CD14-positive monocyte (primary cell): ENCODE data around the gene STX8. TPM values are rescaled to one million over a fixed set of nuclear protein-coding genes. Genes with fewer than 3 reads are reported as not detected.

Source experiments
- DNase-seq, 3 donors: peaks; one replicate each; pipeline ENCODE4 v3.0.0-alpha.2; 2011 to 2022
- H2AFZ ChIP-seq: 2 replicates; pipeline ENCODE4 v1.6.0; 2012; ENCODE audit warnings: mild to moderate bottlenecking, low read depth, low read length, inconsistent platforms; ENCODE audit not compliant: insufficient read depth, poor library complexity, severe bottlenecking
- H3K27ac ChIP-seq, 2 donors: 1 replicate in 1 of 2; 2 replicates in 1 of 2; pipeline ENCODE4 v1.5.1; 2012 to 2013; ENCODE audit warnings: low read length in 2 of 2, control low read depth in 1 of 2, inconsistent platforms in 1 of 2, low read depth in 1 of 2, mild to moderate bottlenecking in 1 of 2
- H3K27me3 ChIP-seq, 2 donors: one replicate each; pipeline versions ENCODE4 v1.6.0 to v1.6.1; 2011 to 2013; ENCODE audit warnings: low read length in 2 of 2; ENCODE audit not compliant: control insufficient read depth in 2 of 2, insufficient read depth in 2 of 2
- H3K36me3 ChIP-seq, 2 donors: replicated peaks in 1 of 2; 1 replicate in 1 of 2; 2 replicates in 1 of 2; pipeline versions ENCODE4 v1.5.1 to v1.6.1; 2012 to 2013; ENCODE audit warnings: low read length in 2 of 2, control low read depth in 1 of 2, inconsistent platforms in 1 of 2, mild to moderate bottlenecking in 1 of 2; ENCODE audit not compliant: insufficient read depth in 2 of 2, control insufficient read depth in 1 of 2
- H3K4me1 ChIP-seq, 2 donors: 1 replicate in 1 of 2; 2 replicates in 1 of 2; pipeline versions ENCODE4 v1.5.1 to v1.6.1; 2012 to 2013; ENCODE audit warnings: low read length in 2 of 2, control low read depth in 1 of 2, inconsistent platforms in 1 of 2, mild to moderate bottlenecking in 1 of 2, moderate library complexity in 1 of 2; ENCODE audit not compliant: insufficient read depth in 2 of 2, control insufficient read depth in 1 of 2
- H3K4me2 ChIP-seq: replicated peaks from 2 replicates; pipeline ENCODE3; 2012; ENCODE audit warnings: low read length, moderate library complexity, mild to moderate bottlenecking; ENCODE audit not compliant: poor library complexity, severe bottlenecking; ENCODE audit errors: extremely low read depth
- H3K4me3 ChIP-seq, 3 experiments: fragments of 200-600 bp in 1 of 3; sonication (generic) in 1 of 3; replicated peaks in 1 of 3; 1 replicate in 2 of 3; 2 replicates in 1 of 3; pipeline ENCODE4 v1.5.1; 2011 to 2013; ENCODE audit warnings: low read length in 3 of 3, mild to moderate bottlenecking in 3 of 3, control low read depth in 2 of 3, low read depth in 2 of 3, inconsistent platforms in 1 of 3, moderate library complexity in 1 of 3
- H3K79me2 ChIP-seq: 2 replicates; pipeline ENCODE4 v1.6.0; 2012; ENCODE audit warnings: mild to moderate bottlenecking, control low read depth, inconsistent platforms, low read length, moderate library complexity; ENCODE audit not compliant: insufficient read depth
- H3K9ac ChIP-seq: 2 replicates; pipeline ENCODE4 v1.6.0; 2017; ENCODE audit warnings: low read length, mild to moderate bottlenecking; ENCODE audit not compliant: insufficient read depth, poor library complexity, severe bottlenecking
- H3K9me3 ChIP-seq, 2 donors: replicated peaks in 1 of 2; 1 replicate in 1 of 2; 2 replicates in 1 of 2; pipeline versions ENCODE4 v1.5.1 to v1.6.1; 2012 to 2013; ENCODE audit warnings: low read length in 2 of 2, control low read depth in 1 of 2; ENCODE audit not compliant: control insufficient read depth in 1 of 2, insufficient read depth in 1 of 2
- H4K20me1 ChIP-seq: 2 replicates; pipeline ENCODE4 v1.6.0; 2012; ENCODE audit warnings: mild to moderate bottlenecking, low read length, control low read depth, moderate library complexity; ENCODE audit not compliant: insufficient read depth
- H3K27ac Mint-ChIP-seq, 7 donors: one replicate each; pipeline ENCODE4 v1.8.0; 2020; ENCODE audit warnings: mild to moderate bottlenecking in 7 of 7, mixed read lengths in 7 of 7, moderate library complexity in 6 of 7, inconsistent platforms in 2 of 7
- H3K27me3 Mint-ChIP-seq, 3 donors: one replicate each; pipeline ENCODE4 v1.8.0; 2021 to 2022; ENCODE audit warnings: low read depth in 3 of 3, mild to moderate bottlenecking in 3 of 3, mixed read lengths in 3 of 3, moderate library complexity in 3 of 3, inconsistent platforms in 1 of 3
- H3K36me3 Mint-ChIP-seq, 2 donors: one replicate each; pipeline ENCODE4 v1.8.0; 2020; ENCODE audit warnings: mixed read lengths in 2 of 2, inconsistent platforms in 1 of 2, mild to moderate bottlenecking in 1 of 2
- H3K4me1 Mint-ChIP-seq: one replicate; pipeline ENCODE4 v1.8.0; 2020; ENCODE audit warnings: mild to moderate bottlenecking, mixed read lengths
- H3K4me3 Mint-ChIP-seq, 2 donors: one replicate each; pipeline ENCODE4 v1.8.0; 2020; ENCODE audit warnings: mild to moderate bottlenecking in 2 of 2, mixed read lengths in 2 of 2, moderate library complexity in 1 of 2
- H3K9me3 Mint-ChIP-seq, 7 donors: one replicate each; pipeline ENCODE4 v1.8.0; 2020 to 2022; ENCODE audit warnings: mixed read lengths in 7 of 7, mild to moderate bottlenecking in 6 of 7, moderate library complexity in 6 of 7, inconsistent platforms in 2 of 7
- CTCF ChIP-seq: fragments of 200-600 bp; IDR thresholded peaks from one replicate; pipeline ENCODE4 v1.8.0; 2022; ENCODE audit warnings: antibody characterized with exemption, mild to moderate bottlenecking
- WGBS: methylation state at CpG from one replicate; pipeline ENCODE4 v1.1.5; 2013; ENCODE audit warnings: missing lambda C conversion rate; ENCODE audit not compliant: insufficient coverage; 5-methylcytosine and 5-hydroxymethylcytosine counted together
- intact Hi-C, 2 donors: fragments of 100-400 bp; cut with micrococcal nuclease; formaldehyde crosslinking; loops; one replicate each; pipeline versions ENCODE4 v1.15.0 to v1.15.1; 2023
- polyA plus RNA-seq, 3 donors: library from polyadenylated mRNA; depleted of rRNA in 1 of 3; unstranded in 2 of 3; stranded (reverse) in 1 of 3; fragments of 300-500 nt in 2 of 3; fragments of >200 nt in 1 of 3; fragmentation: Illumina TruSeq in 2 of 3; gene quantifications; 1 replicate in 2 of 3; 2 replicates in 1 of 3; pipeline ENCODE4 v1.2.3, GENCODE V29; 2012 to 2021

STX8 gene
- polyA plus RNA-seq, 3 donors, result 44.4 to 170 (median 142) TPM

- H3K4me2 ChIP-seq, result no peak overlapping the region
- 98% methylated on average over 7 of the region's 9 CpGs for WGBS
- no peaks in the 10 kb centered on the region for H3K27me3 ChIP-seq
- no peaks in the 10 kb centered on the region for H3K4me1 ChIP-seq
- no peak overlapping the region for H2AFZ ChIP-seq
- H3K27me3 Mint-ChIP-seq, result peaks cover 0 to 3% (median 0%) of the 10 kb centered on the region in 3 donors
- H3K4me1 Mint-ChIP-seq, result peaks cover 2% of the 10 kb centered on the region
- H3K36me3 ChIP-seq, result no peaks in the 10 kb centered on the region
- peaks cover 0 to 2% of the 10 kb centered on the region in 2 donors for H3K9me3 ChIP-seq
- no peaks in the 10 kb centered on the region for H4K20me1 ChIP-seq
- no peaks in the 10 kb centered on the region for H3K79me2 ChIP-seq
- H3K9ac ChIP-seq, result no peak overlapping the region
- intact Hi-C loops, result no loop called here
- DNase-seq, result no peak
- TF ChIP-seq CTCF, result no peak
- H3K9me3 Mint-ChIP-seq, result peaks cover under 1 to 7% (median 2%) of the 10 kb centered on the region in 7 donors
- peaks cover 3 to 6% of the 10 kb centered on the region in 2 donors for H3K36me3 Mint-ChIP-seq
- no peak overlapping the region for H3K27ac ChIP-seq
- H3K27ac Mint-ChIP-seq, result peak overlapping the region in 1 of 7 donors; percentile 71
- no peak overlapping the region for H3K4me3 ChIP-seq
- H3K4me3 Mint-ChIP-seq, result no peak overlapping the region
Observed at GRCh38 chr17:9329251-9329921, 246.2 kb downstream of the STX8 start.

- Histone ChIP-seq H3K27me3 (no peaks in the 10 kb centered on the region), H3K27ac (no peak overlapping the region), H3K4me2 (no peak overlapping the region), H4K20me1 (no peaks in the 10 kb centered on the region), H3K36me3 (no peaks in the 10 kb centered on the region), H3K9ac (no peak overlapping the region), H3K4me3 (no peak overlapping the region), H3K79me2 (no peaks in the 10 kb centered on the region), H3K9me3 (no peaks in the 10 kb centered on the region), H3K4me1 (no peaks in the 10 kb centered on the region), H2AFZ (no peak overlapping the region)
- no peak overlapping the region for H3K27ac Mint-ChIP-seq
- TF ChIP-seq CTCF, result no peak
- no peak overlapping the region for H3K4me3 Mint-ChIP-seq
- H3K36me3 Mint-ChIP-seq, result peaks cover 3 to 4% of the 10 kb centered on the region in 2 donors
- intact Hi-C loops, result no loop called here
- peaks cover 0 to 3% (median 2%) of the 10 kb centered on the region in 3 donors for H3K27me3 Mint-ChIP-seq
- H3K9me3 Mint-ChIP-seq, result no peaks in the 10 kb centered on the region
- H3K4me1 Mint-ChIP-seq, result peaks cover 2% of the 10 kb centered on the region
- WGBS, result 88% methylated on average over 1 of the region's 4 CpGs
- no peak for DNase-seq
Observed at GRCh38 chr17:9324864-9325263, 250.8 kb downstream of the STX8 start.
